Lung microvascular endothelial cell (primary cell): Measurements from ENCODE around the gene MAEA. TPM values are rescaled to one million over a fixed set of nuclear protein-coding genes. Genes with fewer than 3 reads are reported as not detected.

Source experiments
- DNase-seq, 2 donors: peaks; one replicate each; pipeline versions ENCODE4 v3.0.0 to v3.0.0-alpha.2; 2010; ENCODE audit warnings: low read depth in 2 of 2
- total RNA-seq: library from RNA; depleted of rRNA; stranded (reverse); fragments of >200 nt; gene quantifications from 2 replicates; pipeline ENCODE4 v1.2.1, GENCODE V29; 2014

The MAEA gene
- total RNA-seq, 1 donor from 2014 or later, result 49.2 TPM

GRCh38 chr4:1299301-1299860 lies 9.7 kb downstream of the MAEA start:
- no peak for DNase-seq

GRCh38 chr4:1300466-1301455 lies 11.1 kb downstream of the MAEA start:
- no peak for DNase-seq

DNA sequence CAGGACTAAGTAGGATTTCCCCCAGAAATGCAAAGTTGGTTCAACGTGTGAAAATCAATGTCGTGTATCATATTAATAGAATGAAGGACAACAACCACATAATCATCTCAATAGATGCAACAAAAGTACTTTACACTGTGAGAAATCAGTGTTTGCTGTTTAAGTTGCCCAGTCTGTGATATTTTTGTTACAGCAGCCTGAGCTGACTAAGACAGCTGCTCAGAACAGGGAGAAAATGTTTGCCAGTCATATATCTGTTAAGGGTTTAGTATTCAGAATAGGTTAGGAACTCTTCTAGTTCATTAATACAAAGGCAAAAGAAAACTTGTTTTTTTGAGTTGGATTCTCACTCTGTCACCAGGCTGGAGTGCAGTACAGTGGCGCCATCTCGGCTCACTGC lies 12.5 kb downstream of the MAEA start:
- DNase-seq, result no peak

- DNase-seq, result no peak
These were observed 15.6 kb downstream of the MAEA start for GRCh38 chr4:1305261-1305711.

DNA sequence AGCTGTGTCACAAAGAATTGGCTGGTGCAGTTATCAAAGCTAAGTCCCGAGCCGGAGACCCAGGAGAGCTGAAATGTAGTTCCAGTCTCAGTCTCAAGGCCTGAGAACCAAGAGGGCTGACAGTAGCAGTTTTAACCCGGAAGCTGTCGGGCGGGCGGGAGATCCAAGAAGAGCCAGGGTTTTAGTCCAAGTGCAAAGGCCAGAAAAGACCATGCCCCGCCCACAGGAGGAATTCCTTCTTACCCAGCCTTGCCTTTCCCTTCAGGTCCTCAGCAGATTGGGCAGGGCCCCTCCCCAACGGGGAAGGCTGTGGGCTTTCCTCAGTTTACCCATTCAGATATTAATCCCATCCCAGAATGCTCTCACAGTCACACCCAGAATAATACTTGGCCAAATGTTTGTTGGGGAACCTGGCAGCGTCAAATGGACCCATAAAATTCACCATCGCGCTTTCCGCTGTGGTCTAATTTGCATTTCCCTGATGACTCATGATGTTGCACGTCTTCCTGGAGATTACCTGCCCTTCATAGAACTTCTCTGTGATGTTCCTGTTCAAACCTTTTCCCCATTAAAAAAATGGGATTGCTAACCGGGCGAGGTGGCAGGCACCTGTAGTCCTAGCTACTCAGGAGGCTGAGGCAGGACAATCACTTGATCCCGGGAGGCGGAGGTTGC lies 16.2 kb downstream of the MAEA start:
- DNase-seq, result no peak

DNA sequence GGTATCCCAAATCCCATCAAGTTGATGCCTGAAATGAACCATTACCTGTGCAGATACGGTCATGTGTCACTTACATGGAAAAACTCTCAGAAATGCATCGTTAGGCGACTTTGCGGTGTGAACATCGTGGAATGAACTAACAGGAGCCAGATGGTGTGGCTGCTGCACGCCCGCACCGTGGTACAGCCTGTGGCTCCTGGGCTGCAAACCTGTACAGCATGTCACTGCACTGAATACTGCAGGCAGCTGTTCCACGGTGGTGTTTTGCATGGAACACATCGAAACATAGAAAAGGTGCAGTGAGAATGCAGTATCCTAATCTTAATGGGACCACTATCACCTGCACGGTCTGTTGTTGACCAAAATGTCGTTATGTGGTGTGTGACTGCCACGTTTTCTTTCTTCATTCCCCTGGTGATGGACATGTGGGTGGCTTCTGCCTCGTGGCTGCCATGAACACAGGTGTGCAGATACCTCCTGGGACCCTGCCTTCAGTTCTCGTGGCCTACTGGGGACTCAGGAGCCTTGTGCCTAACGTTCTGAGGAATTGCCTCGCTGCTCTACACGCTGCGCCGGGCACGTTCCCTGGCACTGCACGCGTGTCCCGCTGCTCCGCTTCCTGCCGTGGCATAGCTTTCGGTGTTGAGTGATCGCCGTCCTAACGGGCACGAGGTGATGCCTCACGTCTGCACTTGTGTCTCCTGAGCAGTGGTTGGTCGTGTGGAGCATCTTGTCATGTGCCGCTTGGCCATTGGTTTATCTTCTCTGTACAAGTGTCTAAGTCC lies 18.5 kb downstream of the MAEA start:
- no peak for DNase-seq

DNA sequence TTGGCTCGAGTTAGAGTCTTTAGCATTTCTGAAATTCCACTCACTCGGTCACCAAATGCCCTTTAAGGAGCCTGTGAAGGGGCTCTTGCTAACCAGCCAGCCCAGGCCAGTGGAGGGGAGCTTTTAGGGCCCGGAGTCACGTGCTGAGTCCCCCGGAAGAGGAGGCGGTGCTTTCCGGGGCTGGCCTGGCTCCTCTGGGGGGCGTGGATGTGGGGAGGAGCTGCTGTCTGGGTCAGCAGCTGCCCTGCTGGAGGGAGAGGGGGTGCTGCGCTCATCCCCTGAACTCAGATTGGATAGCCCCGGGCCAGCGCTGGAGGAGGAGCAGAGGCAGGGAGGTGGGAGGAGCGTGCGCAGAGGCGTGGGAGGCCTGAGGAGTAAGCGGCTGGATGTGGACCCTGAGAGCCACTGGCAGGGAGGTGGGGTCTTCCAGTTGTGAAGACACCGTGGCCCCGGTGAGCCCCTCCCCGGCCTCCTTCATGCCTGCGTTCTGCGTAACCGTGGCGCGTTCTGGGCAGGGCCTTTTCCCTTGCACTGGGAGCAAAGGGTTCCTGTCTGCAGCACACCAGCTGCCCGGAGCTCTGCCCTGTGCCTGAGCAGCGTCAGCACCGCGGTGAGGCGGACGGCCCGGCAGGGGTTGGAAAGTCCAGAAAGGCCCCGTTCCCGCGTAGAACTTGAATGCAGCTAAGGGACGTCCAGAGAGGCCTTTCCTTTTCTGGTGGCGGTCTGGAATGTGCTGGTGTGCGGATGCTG lies 19.7 kb downstream of the MAEA start:
- peak; percentile 52 to 85 for DNase-seq

GRCh38 chr4:1310031-1310795 lies 20.5 kb downstream of the MAEA start:
- DNase-seq, result no peak

GRCh38 chr4:1310796-1311631 lies 21.3 kb downstream of the MAEA start:
- peak in 1 of 2 donors; percentile 27 for DNase-seq

DNA sequence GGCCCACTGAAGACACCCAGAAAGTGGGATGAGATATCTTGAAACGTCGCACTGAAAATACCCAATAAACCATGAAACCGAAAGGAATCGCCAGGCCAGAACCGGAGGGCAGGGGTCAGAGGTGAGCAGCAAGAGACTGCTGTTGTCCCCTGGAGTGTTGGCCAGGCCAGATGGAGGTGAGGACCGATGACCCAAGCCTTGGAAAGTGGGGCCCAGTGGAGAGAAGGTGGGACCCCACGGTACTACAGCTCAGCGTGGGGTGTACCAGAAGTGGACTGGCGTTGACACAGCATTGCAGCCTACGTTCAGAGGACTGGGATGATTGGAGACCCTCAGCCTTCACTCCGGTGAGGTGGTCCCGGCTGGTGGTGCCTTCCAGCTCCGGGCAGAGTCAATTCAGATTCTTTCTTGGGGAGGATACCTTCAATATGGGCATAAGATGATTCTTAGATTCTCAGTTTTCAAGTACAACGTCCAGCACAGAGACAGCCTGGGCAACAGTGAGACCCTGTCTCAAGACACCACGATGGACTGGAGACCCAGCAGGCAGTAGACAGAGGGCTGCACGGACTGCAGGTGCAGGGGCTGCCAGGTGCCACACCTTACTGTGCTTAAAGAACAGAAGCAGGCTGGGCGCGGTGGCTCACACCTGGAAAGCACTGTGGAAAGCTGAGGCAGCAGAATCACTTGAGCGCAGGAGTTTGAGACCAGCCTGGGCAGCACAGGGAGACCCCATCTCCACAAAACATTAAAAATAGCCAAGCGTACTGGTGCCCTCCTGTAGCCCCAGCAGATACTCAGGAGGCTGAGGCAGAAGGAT lies 23.3 kb downstream of the MAEA start:
- no peak for DNase-seq

- DNase-seq, result no peak
These were observed 25.6 kb downstream of the MAEA start for GRCh38 chr4:1315306-1315705.

- DNase-seq, result no peak
These were observed 26.3 kb downstream of the MAEA start for GRCh38 chr4:1315836-1316536.

DNA sequence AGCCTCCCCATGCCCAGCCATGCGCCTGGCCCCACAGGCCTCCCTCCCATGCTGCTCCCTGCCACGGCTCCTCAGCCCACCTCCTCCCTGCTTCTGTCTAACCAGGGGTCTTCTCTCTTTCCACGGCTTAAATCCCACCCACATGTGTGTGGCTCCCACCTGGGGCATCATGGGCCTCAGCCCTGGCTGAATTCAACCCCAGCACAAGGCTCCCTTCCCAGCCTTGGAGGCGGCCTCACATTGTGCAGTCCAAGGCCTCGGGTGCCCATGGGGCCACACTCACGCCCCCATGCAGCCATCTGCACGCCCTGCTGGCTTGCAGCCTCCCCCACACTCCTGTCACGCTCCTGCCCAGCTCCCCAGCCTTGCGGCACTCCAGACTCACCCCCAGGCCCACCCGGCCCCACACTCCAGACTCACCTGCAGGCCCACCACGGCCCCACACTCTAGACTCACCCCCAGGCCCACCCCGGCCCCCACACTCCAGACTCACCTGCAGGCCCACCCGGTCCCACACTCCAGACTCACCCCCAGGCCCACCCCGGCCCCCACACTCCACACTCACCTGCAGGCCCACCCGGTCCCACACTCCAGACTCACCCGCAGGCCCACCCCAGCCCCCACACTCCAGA lies 27.0 kb downstream of the MAEA start:
- no peak for DNase-seq

- DNase-seq, result no peak
These were observed 27.7 kb downstream of the MAEA start for GRCh38 chr4:1317177-1318045.

- DNase-seq, result no peak
These were observed 28.3 kb downstream of the MAEA start for GRCh38 chr4:1318046-1318375.

- no peak for DNase-seq
These were observed 29.0 kb downstream of the MAEA start for GRCh38 chr4:1318488-1319213.
